VCaP (cell line): ENCODE results near the gene DENND4B.

Experiments
- H3K27ac ChIP-seq: fragments of 450-650 bp; 2 replicates; pipeline ENCODE4 v1.5.1; 2017
- CTCF ChIP-seq: fragments of 450-650 bp; conservative IDR thresholded peaks from 2 replicates; pipeline ENCODE4 v1.5.1; 2017; ENCODE audit warnings: mild to moderate bottlenecking, moderate library complexity

Gene DENND4B

GRCh38 chr1:153929426-153929825 lies 17.1 kb downstream of the DENND4B start:
- no peak overlapping the region for H3K27ac ChIP-seq
- no peak for TF ChIP-seq CTCF

- H3K27ac ChIP-seq = no peak overlapping the region
- no peak for TF ChIP-seq CTCF
Measured at GRCh38 chr1:153928791-153929341, 17.7 kb downstream of the DENND4B start.

GRCh38 chr1:153928245-153928644 lies 18.3 kb downstream of the DENND4B start:
- no peak overlapping the region for H3K27ac ChIP-seq
- no peak for TF ChIP-seq CTCF

- no peak overlapping the region for H3K27ac ChIP-seq
- TF ChIP-seq CTCF = no peak
Measured at GRCh38 chr1:153926405-153926804, 20.1 kb downstream of the DENND4B start.

GRCh38 chr1:153922972-153923925 lies 23.3 kb downstream of the DENND4B start, which contains the start of gene GATAD2B:
Gene GATAD2B (minus strand): TSS chr1:153922972. CDS start chr1:153828347, 94,625 bp downstream.
- peak within 1 kb of the TSS; percentile 96 for H3K27ac ChIP-seq
- no peak for TF ChIP-seq CTCF

GRCh38 chr1:153922076-153922971 lies 24.2 kb downstream of the DENND4B start:
- peak; percentile 34; the same call in 1 of the 2 replicates for TF ChIP-seq CTCF
- peak overlapping the region; percentile 96 for H3K27ac ChIP-seq

GRCh38 chr1:153921803-153922075 lies 24.8 kb downstream of the DENND4B start:
- no peak for TF ChIP-seq CTCF
- H3K27ac ChIP-seq = peak overlapping the region; percentile 96
